Measurements from ENCODE around the gene ATP2B1. TPM values are rescaled to one million over a fixed set of nuclear protein-coding genes. Genes with fewer than 3 reads are reported as not detected.

The ATP2B1 gene
- total RNA-seq, 2 donors from 2014 or later = 16.4 to 80.3 TPM

GRCh38 chr12:89544681-89545184 lies 163.9 kb downstream of the ATP2B1 start:
- no peaks in the 10 kb centered on the region for H3K4me1 ChIP-seq (replicated peaks)
- H3K27ac ChIP-seq = no peak overlapping the region
- intact Hi-C loops (cut with DNase I) = loop anchor here (5.0 to 10.0 kb wide), 4 partner anchors 163 to 1370 kb away; partner anchors contain the start of gene ATP2B1
- no peaks in the 10 kb centered on the region for H3K27me3 ChIP-seq (replicated peaks; ENCODE audit: insufficient read depth)
- H3K9me3 ChIP-seq = no peaks in the 10 kb centered on the region
- no peak overlapping the region for H3K4me3 ChIP-seq
- WGBS = 34% methylated on average over 6 of the region's 6 CpGs
- peak; percentile 32 for DNase-seq (ENCODE audit: low spot score)
- no peaks in the 10 kb centered on the region for H3K36me3 ChIP-seq
- no peak for TF ChIP-seq POLR2A (IDR thresholded peaks at IDR 0.05)
- no peak for TF ChIP-seq POLR2AphosphoS5 (IDR thresholded peaks at IDR 0.05)
- no peak for TF ChIP-seq CTCF (IDR thresholded peaks at IDR 0.05)

GRCh38 chr12:89544022-89544421 lies 164.6 kb downstream of the ATP2B1 start:
- no peaks in the 10 kb centered on the region for H3K36me3 ChIP-seq
- WGBS = 79% methylated on average over 1 of the region's 1 CpG
- no peak overlapping the region for H3K4me3 ChIP-seq
- no peak for TF ChIP-seq CTCF (IDR thresholded peaks at IDR 0.05)
- TF ChIP-seq POLR2AphosphoS5 (IDR thresholded peaks at IDR 0.05) = no peak
- no peak for TF ChIP-seq POLR2A (IDR thresholded peaks at IDR 0.05)
- no peak overlapping the region for H3K27ac ChIP-seq
- no peaks in the 10 kb centered on the region for H3K9me3 ChIP-seq
- H3K4me1 ChIP-seq (replicated peaks) = no peaks in the 10 kb centered on the region
- intact Hi-C loops (cut with DNase I) = loop anchor here (5.0 to 10.0 kb wide), 4 partner anchors 163 to 1371 kb away; partner anchors contain the start of gene ATP2B1
- DNase-seq (ENCODE audit: low spot score) = no peak
- H3K27me3 ChIP-seq (replicated peaks; ENCODE audit: insufficient read depth) = no peaks in the 10 kb centered on the region

GRCh38 chr12:89542912-89543592 lies 165.6 kb downstream of the ATP2B1 start:
- DNase-seq (ENCODE audit: low spot score) = peak; percentile 61
- Histone ChIP-seq H3K4me3 (no peak overlapping the region), H3K27ac (no peak overlapping the region), H3K27me3 (replicated peaks; ENCODE audit: insufficient read depth) (no peaks in the 10 kb centered on the region), H3K36me3 (no peaks in the 10 kb centered on the region), H3K4me1 (replicated peaks) (no peaks in the 10 kb centered on the region), H3K9me3 (no peaks in the 10 kb centered on the region)
- 12% methylated on average over 6 of the region's 6 CpGs for WGBS
- TF ChIP-seq CTCF (IDR thresholded peaks at IDR 0.05) (peak; percentile 49 to 78 (median 76)), POLR2A (IDR thresholded peaks at IDR 0.05) (no peak), POLR2AphosphoS5 (IDR thresholded peaks at IDR 0.05) (peak; percentile 19)
- intact Hi-C loops (cut with DNase I) = loop anchor here (5.0 to 10.0 kb wide), 4 partner anchors 164 to 1372 kb away; partner anchors contain the start of gene ATP2B1

- intact Hi-C loops (cut with DNase I) = loop anchor here (5.0 to 10.0 kb wide), 4 partner anchors 165 to 1373 kb away; partner anchors contain the start of gene ATP2B1
- Histone ChIP-seq H3K27me3 (replicated peaks; ENCODE audit: insufficient read depth) (no peaks in the 10 kb centered on the region), H3K36me3 (no peaks in the 10 kb centered on the region), H3K4me3 (no peak overlapping the region), H3K9me3 (no peaks in the 10 kb centered on the region), H3K27ac (no peak overlapping the region), H3K4me1 (replicated peaks) (no peaks in the 10 kb centered on the region)
- WGBS = 86% methylated on average over 2 of the region's 2 CpGs
- no peak for TF ChIP-seq CTCF (IDR thresholded peaks at IDR 0.05)
- TF ChIP-seq POLR2AphosphoS5 (IDR thresholded peaks at IDR 0.05) = no peak
- no peak for DNase-seq (ENCODE audit: low spot score)
Measured at GRCh38 chr12:89542236-89542635, 166.4 kb downstream of the ATP2B1 start.
